GM23338 (cell line): Measurements from ENCODE around the gene VAV3. TPM values are rescaled to one million over a fixed set of nuclear protein-coding genes. Genes with fewer than 3 reads are reported as not detected.
A peak's percentile ranks its signal among the peaks of the same experiment; 100 is the strongest.

Source experiments
- ATAC-seq: fragments of 200-7000 bp; cut with Tn5 transposase; 3 replicates; pipeline ENCODE4 v1.9.1; 2020
- DNase-seq: peaks from one replicate; pipeline ENCODE4 v3.0.0-alpha.2; 2015; ENCODE audit warnings: low spot score
- H2AFZ ChIP-seq: fragments of 200-600 bp; sonication (generic); 2 replicates; pipeline ENCODE4 v1.8.0; 2016; ENCODE audit warnings: antibody characterized with exemption, mild to moderate bottlenecking, moderate library complexity
- H3F3A ChIP-seq: fragments of 200-600 bp; sonication (generic); replicated peaks from 2 replicates; pipeline ENCODE4 v1.8.0; 2017; ENCODE audit warnings: antibody characterized with exemption, mixed run types, low read depth
- H3K27ac ChIP-seq: fragments of 200-600 bp; sonication (generic); 2 replicates; pipeline ENCODE4 v1.6.1; 2016; ENCODE audit warnings: low read depth
- H3K27me3 ChIP-seq: fragments of 200-600 bp; sonication (generic); 2 replicates; pipeline ENCODE4 v1.8.0; 2016; ENCODE audit warnings: mild to moderate bottlenecking, mixed run types, moderate library complexity; ENCODE audit not compliant: insufficient read depth
- H3K36me3 ChIP-seq: fragments of 200-600 bp; sonication (generic); 2 replicates; pipeline ENCODE4 v1.8.0; 2016; ENCODE audit warnings: mild to moderate bottlenecking; ENCODE audit not compliant: insufficient read depth
- H3K4me1 ChIP-seq: fragments of 200-600 bp; sonication (generic); 2 replicates; pipeline ENCODE4 v1.8.0; 2016; ENCODE audit warnings: mild to moderate bottlenecking, moderate library complexity; ENCODE audit not compliant: insufficient read depth
- H3K4me2 ChIP-seq: fragments of 200-600 bp; sonication (generic); 2 replicates; pipeline ENCODE4 v1.7.1; 2017; ENCODE audit warnings: mixed run types
- H3K4me3 ChIP-seq: fragments of 200-600 bp; sonication (generic); 2 replicates; pipeline ENCODE4 v1.6.1; 2016; ENCODE audit warnings: mixed run types
- H3K79me2 ChIP-seq: fragments of 200-600 bp; sonication (generic); replicated peaks from 2 replicates; pipeline ENCODE4 v1.8.0; 2017; ENCODE audit warnings: mild to moderate bottlenecking; ENCODE audit not compliant: insufficient read depth
- H3K9me2 ChIP-seq: fragments of 200-600 bp; sonication (generic); 2 replicates; pipeline ENCODE4 v1.8.0; 2017; ENCODE audit not compliant: insufficient read depth
- H4K20me1 ChIP-seq: fragments of 200-600 bp; sonication (generic); replicated peaks from 2 replicates; pipeline ENCODE4 v1.8.0; 2017; ENCODE audit warnings: mild to moderate bottlenecking; ENCODE audit not compliant: insufficient read depth
- H3K27ac Mint-ChIP-seq: 2 replicates; pipeline ENCODE4 v1.8.0; 2020; ENCODE audit warnings: inconsistent platforms, mild to moderate bottlenecking, moderate library complexity, mixed read lengths
- H3K27me3 Mint-ChIP-seq: 3 replicates; pipeline ENCODE4 v1.8.0; 2022; ENCODE audit warnings: low read depth, mild to moderate bottlenecking, moderate library complexity, mixed read lengths, inconsistent platforms; ENCODE audit not compliant: insufficient read depth, poor library complexity
- H3K36me3 Mint-ChIP-seq: 3 replicates; pipeline ENCODE4 v1.8.0; 2021; ENCODE audit warnings: low read depth, mild to moderate bottlenecking, inconsistent platforms, moderate library complexity, mixed read lengths
- H3K4me1 Mint-ChIP-seq: 3 replicates; pipeline ENCODE4 v1.8.0; 2020; ENCODE audit warnings: mild to moderate bottlenecking, inconsistent platforms, mixed read lengths
- H3K4me3 Mint-ChIP-seq: 3 replicates; pipeline ENCODE4 v1.8.0; 2021; ENCODE audit warnings: moderate library complexity, mild to moderate bottlenecking, inconsistent platforms, mixed read lengths
- H3K9me3 Mint-ChIP-seq: 3 replicates; pipeline ENCODE4 v1.8.0; 2020; ENCODE audit warnings: moderate library complexity, mild to moderate bottlenecking, inconsistent platforms, mixed read lengths
- CREB1 ChIP-seq: fragments of 250-450 bp; sonication (Bioruptor Pico); IDR thresholded peaks from 2 replicates; pipeline ENCODE4 v1.5.0; 2020; ENCODE audit warnings: low read depth, mild to moderate bottlenecking, moderate library complexity
- ETS1 ChIP-seq: IDR thresholded peaks from 2 replicates; pipeline ENCODE4 v1.6.1; 2016; ENCODE audit warnings: antibody characterized with exemption
- EZH2 ChIP-seq: fragments of 200-600 bp; sonication (generic); IDR thresholded peaks from one replicate; pipeline ENCODE4 v1.8.0; 2017; ENCODE audit warnings: antibody characterized with exemption, mild to moderate bottlenecking, low read depth; ENCODE audit not compliant: unreplicated experiment
- EZH2phosphoT487 ChIP-seq: fragments of 200-600 bp; sonication (generic); IDR thresholded peaks from one replicate; pipeline ENCODE4 v1.8.1; 2018; ENCODE audit warnings: antibody characterized with exemption; ENCODE audit not compliant: unreplicated experiment
- JUNB ChIP-seq: IDR thresholded peaks from one replicate; pipeline ENCODE4 v1.6.1; 2016; ENCODE audit warnings: antibody characterized with exemption; ENCODE audit not compliant: unreplicated experiment
- POLR2AphosphoS5 ChIP-seq: IDR thresholded peaks from 2 replicates; pipeline ENCODE4 v1.6.1; 2016; ENCODE audit warnings: antibody characterized with exemption, low read depth
- STAT1 ChIP-seq: IDR thresholded peaks from one replicate; pipeline ENCODE4 v1.6.1; 2016; ENCODE audit warnings: antibody characterized with exemption; ENCODE audit not compliant: unreplicated experiment
- ZNF114 ChIP-seq: fragments of 250-450 bp; sonication (Bioruptor Pico); IDR thresholded peaks from 2 replicates; pipeline ENCODE4 v1.5.0; 2020; ENCODE audit warnings: mild to moderate bottlenecking, moderate library complexity
- ZNF331 ChIP-seq: fragments of 250-450 bp; sonication (Bioruptor Pico); IDR thresholded peaks from 2 replicates; pipeline ENCODE4 v1.5.0; 2020; ENCODE audit warnings: low read depth, mild to moderate bottlenecking, moderate library complexity
- ZNF462 ChIP-seq: fragments of 250-450 bp; sonication (Bioruptor Pico); IDR thresholded peaks from 2 replicates; pipeline ENCODE4 v1.5.0; 2020; ENCODE audit warnings: mild to moderate bottlenecking, moderate library complexity
- polyA plus RNA-seq: library from polyadenylated mRNA; unstranded; fragments of >200 nt; fragmentation: Nextera tagmentation; extraction: Ambion mirVana; gene quantifications from 2 replicates; pipeline ENCODE4 v1.2.1, GENCODE V29; 2016
- total RNA-seq: library from RNA; depleted of rRNA; stranded (reverse); fragments of >200 nt; shearing (Covaris generic); gene quantifications from 2 replicates; pipeline ENCODE4 v1.2.3, GENCODE V29; 2014
- TF ChIP-seq, protein P1 (sequence below), 2 experiments: fragments of 200-600 bp in 1 of 2; sonication (generic) in 1 of 2; conservative IDR thresholded peaks; 2 replicates each; pipeline versions ENCODE4 v1.5.1 to v1.6.1; 2016 to 2017; ENCODE audit warnings: antibody characterized with exemption in 2 of 2, low read depth in 2 of 2, mild to moderate bottlenecking in 2 of 2, moderate library complexity in 1 of 2

The VAV3 gene
- total and polyA plus RNA-seq, 2 experiments from 2014 or later: 3.0 to 11.3 TPM

DNA sequence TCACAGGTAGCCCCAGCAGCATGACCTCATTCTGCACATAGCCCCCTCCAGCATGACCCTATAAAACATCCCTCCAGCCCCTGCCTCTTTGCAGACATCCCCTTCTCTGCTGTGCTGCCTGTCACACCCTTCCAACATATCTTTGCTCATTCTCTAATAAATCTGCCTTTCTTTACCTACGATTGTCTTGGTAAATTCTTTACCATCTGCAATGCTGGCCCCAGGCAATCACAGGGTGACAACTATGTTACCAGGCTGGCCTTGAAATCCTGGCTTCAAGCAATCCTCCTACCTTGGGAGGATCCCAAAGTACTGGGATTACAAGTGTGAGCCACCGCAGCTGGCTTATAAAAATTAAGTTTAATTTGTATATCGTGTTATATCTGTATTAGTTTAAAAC, 134.5 kb downstream of the VAV3 start (continued):
- TF ChIP-seq ZNF462 (CRISPR knock-in tag) (no peak), JUNB (no peak)

- Mint-ChIP-seq H3K4me1 (peaks cover 23% of the 10 kb centered on the region), H3K36me3 (no peaks in the 10 kb centered on the region), H3K27ac (no peak overlapping the region), H3K4me3 (no peak overlapping the region), H3K9me3 (no peaks in the 10 kb centered on the region), H3K27me3 (no peaks in the 10 kb centered on the region)
- Histone ChIP-seq H3K36me3 (no peaks in the 10 kb centered on the region), H3K79me2 (no peaks in the 10 kb centered on the region), H3F3A (no peaks in the 10 kb centered on the region), H3K27me3 (no peaks in the 10 kb centered on the region), H3K4me1 (peaks cover 9% of the 10 kb centered on the region; the same call in 1 of the 2 replicates), H3K9me2 (no peaks in the 10 kb centered on the region), H2AFZ (no peak overlapping the region), H3K27ac (no peak overlapping the region), H3K4me3 (no peak overlapping the region), H4K20me1 (no peaks in the 10 kb centered on the region), H3K4me2 (no peak overlapping the region)
- TF ChIP-seq POLR2AphosphoS5: no peak
- ATAC-seq (no peak), DNase-seq (no peak)
These were observed 134.9 kb downstream of the VAV3 start for GRCh38 chr1:107830075-107830474.

DNA sequence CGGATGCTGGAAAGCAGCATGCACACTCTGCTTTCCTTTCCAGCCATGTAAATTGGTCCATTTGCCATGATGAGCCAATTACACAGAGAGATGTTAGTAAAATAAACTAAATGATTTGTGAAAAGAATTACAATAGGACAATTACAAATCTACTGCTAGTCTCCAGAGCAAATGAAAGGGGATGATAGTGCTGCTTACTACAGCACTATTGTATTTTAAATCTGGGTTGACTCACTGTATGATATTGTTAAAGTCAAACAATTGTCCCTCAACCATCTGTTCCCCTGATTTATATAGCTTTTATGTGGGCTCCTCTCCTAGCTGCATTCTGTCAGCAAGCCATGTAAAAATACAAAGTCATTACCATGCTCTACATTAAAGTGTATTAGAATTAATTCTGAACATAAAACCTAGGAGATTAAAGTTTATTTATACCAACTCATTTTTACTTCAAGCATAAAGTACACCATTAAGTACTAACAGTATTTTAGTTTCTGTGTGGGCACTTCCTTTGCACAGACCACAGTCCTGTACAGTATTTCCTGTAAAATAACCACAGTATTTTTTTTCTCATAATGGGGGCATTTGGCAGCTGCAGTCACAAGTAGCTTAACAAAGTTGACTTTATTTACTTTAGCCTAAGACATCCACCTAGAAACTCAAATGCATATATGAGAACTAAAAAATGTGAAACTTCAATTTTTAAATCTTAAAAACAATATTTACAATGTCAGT, 135.8 kb downstream of the VAV3 start:
- Mint-ChIP-seq H3K4me1 (peaks cover 18% of the 10 kb centered on the region), H3K36me3 (no peaks in the 10 kb centered on the region), H3K27me3 (no peaks in the 10 kb centered on the region), H3K4me3 (no peak overlapping the region), H3K9me3 (no peaks in the 10 kb centered on the region), H3K27ac (no peak overlapping the region)
- Histone ChIP-seq H3K27me3 (no peaks in the 10 kb centered on the region), H3K4me2 (peak overlapping the region; percentile 38; the same call in 1 of the 2 replicates), H3K79me2 (no peaks in the 10 kb centered on the region), H3K9me2 (no peaks in the 10 kb centered on the region), H3K27ac (no peak overlapping the region), H3F3A (no peaks in the 10 kb centered on the region), H2AFZ (no peak overlapping the region), H3K36me3 (no peaks in the 10 kb centered on the region), H3K4me3 (no peak overlapping the region), H3K4me1 (peaks cover 9% of the 10 kb centered on the region; the same call in 1 of the 2 replicates), H4K20me1 (no peaks in the 10 kb centered on the region)
- DNase-seq (no peak), ATAC-seq (no peak)
- no peak for TF ChIP-seq STAT1
- TF ChIP-seq POLR2AphosphoS5: no peak
- TF ChIP-seq EZH2phosphoT487: no peak
- no peak for TF ChIP-seq ETS1
- TF ChIP-seq ZNF114 (CRISPR knock-in tag): no peak
- TF ChIP-seq, protein P1, sequence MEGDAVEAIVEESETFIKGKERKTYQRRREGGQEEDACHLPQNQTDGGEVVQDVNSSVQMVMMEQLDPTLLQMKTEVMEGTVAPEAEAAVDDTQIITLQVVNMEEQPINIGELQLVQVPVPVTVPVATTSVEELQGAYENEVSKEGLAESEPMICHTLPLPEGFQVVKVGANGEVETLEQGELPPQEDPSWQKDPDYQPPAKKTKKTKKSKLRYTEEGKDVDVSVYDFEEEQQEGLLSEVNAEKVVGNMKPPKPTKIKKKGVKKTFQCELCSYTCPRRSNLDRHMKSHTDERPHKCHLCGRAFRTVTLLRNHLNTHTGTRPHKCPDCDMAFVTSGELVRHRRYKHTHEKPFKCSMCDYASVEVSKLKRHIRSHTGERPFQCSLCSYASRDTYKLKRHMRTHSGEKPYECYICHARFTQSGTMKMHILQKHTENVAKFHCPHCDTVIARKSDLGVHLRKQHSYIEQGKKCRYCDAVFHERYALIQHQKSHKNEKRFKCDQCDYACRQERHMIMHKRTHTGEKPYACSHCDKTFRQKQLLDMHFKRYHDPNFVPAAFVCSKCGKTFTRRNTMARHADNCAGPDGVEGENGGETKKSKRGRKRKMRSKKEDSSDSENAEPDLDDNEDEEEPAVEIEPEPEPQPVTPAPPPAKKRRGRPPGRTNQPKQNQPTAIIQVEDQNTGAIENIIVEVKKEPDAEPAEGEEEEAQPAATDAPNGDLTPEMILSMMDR (conservative IDR thresholded peaks at IDR 0.05; ENCODE audit: low read depth in 2 of 2): no peak
- no peak for TF ChIP-seq JUNB
- no peak for TF ChIP-seq EZH2
- TF ChIP-seq CREB1: no peak
- no peak for TF ChIP-seq ZNF331 (CRISPR knock-in tag)
